Measurements from ENCODE around the gene ACTR1B.
"Not testable (repeated sequence)": the region's sequence is repeated elsewhere in the genome, so short reads cannot be mapped to it uniquely, and the experiment has no call there.

ACTR1B gene

GRCh38 chr2:97645695-97646629, 17.9 kb downstream of the ACTR1B start, which contains the start of gene COX5B:
TSS of gene COX5B (plus strand) at chr2:97646062. CDS start at chr2:97646087, 25 bp downstream.
- H3K9ac ChIP-seq (ENCODE audit: low read length): peak within 1 kb of the TSS; percentile 83
- peak within 1 kb of the TSS; percentile 95 for H3K4me3 ChIP-seq (ENCODE audit: low read length)
- peaks cover 14% of the 10 kb centered on the region for H3K79me2 ChIP-seq (ENCODE audit: low read length)
- H3K9me3 ChIP-seq (ENCODE audit: insufficient read depth, low read length): no peaks in the 10 kb centered on the region
- H2AFZ ChIP-seq (ENCODE audit: low read depth, low read length): peak within 1 kb of the TSS; percentile 97
- peaks cover 27% of the 10 kb centered on the region for H3K36me3 ChIP-seq (replicated peaks; ENCODE audit: low read depth, low read length)
- H4K20me1 ChIP-seq (ENCODE audit: insufficient read depth, low read length): no peaks in the 10 kb centered on the region
- no peaks in the 10 kb centered on the region for H3K27me3 ChIP-seq (ENCODE audit: low read depth, low read length)
- peaks cover 10% of the 10 kb centered on the region for H3K4me1 ChIP-seq (ENCODE audit: low read length)
- H3K4me2 ChIP-seq (ENCODE audit: low read length): peak within 1 kb of the TSS; percentile 92
- H3K27ac ChIP-seq (ENCODE audit: low read length): peak within 1 kb of the TSS; percentile 29
- TF ChIP-seq EZH2phosphoT487 (IDR thresholded peaks at IDR 0.05; ENCODE audit: low read depth) (no peak), CTCF (IDR thresholded peaks at IDR 0.05; ENCODE audit: low read depth, low read length) (no peak)

GRCh38 chr2:97645112-97645694, 18.6 kb downstream of the ACTR1B start:
- Histone ChIP-seq H3K36me3 (replicated peaks; ENCODE audit: low read depth, low read length) (peaks cover 24% of the 10 kb centered on the region), H3K27ac (ENCODE audit: low read length) (peak overlapping the region; percentile 17; the same call in 1 of the 2 replicates), H3K9ac (ENCODE audit: low read length) (peak overlapping the region; percentile 83), H3K9me3 (ENCODE audit: insufficient read depth, low read length) (no peaks in the 10 kb centered on the region), H3K4me2 (ENCODE audit: low read length) (peak overlapping the region; percentile 92), H3K79me2 (ENCODE audit: low read length) (peaks cover 14% of the 10 kb centered on the region), H3K27me3 (ENCODE audit: low read depth, low read length) (no peaks in the 10 kb centered on the region), H3K4me3 (ENCODE audit: low read length) (peak overlapping the region; percentile 95), H2AFZ (ENCODE audit: low read depth, low read length) (peak overlapping the region; percentile 97), H4K20me1 (ENCODE audit: insufficient read depth, low read length) (no peaks in the 10 kb centered on the region), H3K4me1 (ENCODE audit: low read length) (peaks cover 10% of the 10 kb centered on the region)
- TF ChIP-seq EZH2phosphoT487 (IDR thresholded peaks at IDR 0.05; ENCODE audit: low read depth) (no peak), CTCF (IDR thresholded peaks at IDR 0.05; ENCODE audit: low read depth, low read length) (no peak)

GRCh38 chr2:97644023-97644717, 19.7 kb downstream of the ACTR1B start:
- Histone ChIP-seq H3K4me1 (ENCODE audit: low read length) (peaks cover 10% of the 10 kb centered on the region), H3K36me3 (replicated peaks; ENCODE audit: low read depth, low read length) (peaks cover 19% of the 10 kb centered on the region), H3K27me3 (ENCODE audit: low read depth, low read length) (no peaks in the 10 kb centered on the region), H4K20me1 (ENCODE audit: insufficient read depth, low read length) (no peaks in the 10 kb centered on the region), H3K4me3 (ENCODE audit: low read length) (no peak overlapping the region), H3K27ac (ENCODE audit: low read length) (no peak overlapping the region), H3K79me2 (ENCODE audit: low read length) (peaks cover 14% of the 10 kb centered on the region), H2AFZ (ENCODE audit: low read depth, low read length) (no peak overlapping the region), H3K9ac (ENCODE audit: low read length) (no peak overlapping the region), H3K4me2 (ENCODE audit: low read length) (no peak overlapping the region), H3K9me3 (ENCODE audit: insufficient read depth, low read length) (no peaks in the 10 kb centered on the region)
- TF ChIP-seq EZH2phosphoT487 (IDR thresholded peaks at IDR 0.05; ENCODE audit: low read depth) (no peak), CTCF (IDR thresholded peaks at IDR 0.05; ENCODE audit: low read depth, low read length) (no peak)

- H3K9ac ChIP-seq (ENCODE audit: low read length); H3K4me1 ChIP-seq (ENCODE audit: low read length); H3K79me2 ChIP-seq (ENCODE audit: low read length); H3K4me2 ChIP-seq (ENCODE audit: low read length); H3K27me3 ChIP-seq (ENCODE audit: low read depth, low read length); H3K36me3 ChIP-seq (replicated peaks; ENCODE audit: low read depth, low read length); H3K4me3 ChIP-seq (ENCODE audit: low read length); H4K20me1 ChIP-seq (ENCODE audit: insufficient read depth, low read length); H2AFZ ChIP-seq (ENCODE audit: low read depth, low read length); H3K9me3 ChIP-seq (ENCODE audit: insufficient read depth, low read length); H3K27ac ChIP-seq (ENCODE audit: low read length): not testable (repeated sequence)
These were observed 37.8 kb downstream of the ACTR1B start for GRCh38 chr2:97626049-97626430.

- not testable (repeated sequence) for H3K4me2 ChIP-seq (ENCODE audit: low read length); H3K27me3 ChIP-seq (ENCODE audit: low read depth, low read length); H3K9ac ChIP-seq (ENCODE audit: low read length); H3K4me3 ChIP-seq (ENCODE audit: low read length); H3K9me3 ChIP-seq (ENCODE audit: insufficient read depth, low read length); H2AFZ ChIP-seq (ENCODE audit: low read depth, low read length); H3K4me1 ChIP-seq (ENCODE audit: low read length); H3K79me2 ChIP-seq (ENCODE audit: low read length); H4K20me1 ChIP-seq (ENCODE audit: insufficient read depth, low read length); H3K27ac ChIP-seq (ENCODE audit: low read length); H3K36me3 ChIP-seq (replicated peaks; ENCODE audit: low read depth, low read length)
These were observed 38.3 kb downstream of the ACTR1B start for GRCh38 chr2:97625354-97626048.

- not testable (repeated sequence) for H4K20me1 ChIP-seq (ENCODE audit: insufficient read depth, low read length); H3K27me3 ChIP-seq (ENCODE audit: low read depth, low read length); H3K9ac ChIP-seq (ENCODE audit: low read length); H2AFZ ChIP-seq (ENCODE audit: low read depth, low read length); H3K27ac ChIP-seq (ENCODE audit: low read length); H3K4me1 ChIP-seq (ENCODE audit: low read length); H3K9me3 ChIP-seq (ENCODE audit: insufficient read depth, low read length); H3K79me2 ChIP-seq (ENCODE audit: low read length); H3K36me3 ChIP-seq (replicated peaks; ENCODE audit: low read depth, low read length); H3K4me2 ChIP-seq (ENCODE audit: low read length); H3K4me3 ChIP-seq (ENCODE audit: low read length)
These were observed 40.9 kb downstream of the ACTR1B start for GRCh38 chr2:97622976-97623375.
